ENCODE measurements around the gene PKN3. TPM values are rescaled to one million over a fixed set of nuclear protein-coding genes. Genes with fewer than 3 reads are reported as not detected.
A peak's percentile ranks its signal among the peaks of the same experiment; 100 is the strongest.

The PKN3 gene
- total and polyA plus RNA-seq, 8 donors: 11.8 to 18.0 (median 14.4) TPM

- no peak for DNase-seq
- Histone ChIP-seq H3K27me3 (no peaks in the 10 kb centered on the region), H3K36me3 (peaks cover 0 to 7% of the 10 kb centered on the region in 2 donors), H3K27ac (no peak overlapping the region), H3K9me3 (no peaks in the 10 kb centered on the region), H3K4me1 (no peaks in the 10 kb centered on the region), H3K4me3 (no peak overlapping the region)
- ATAC-seq: no peak
- TF ChIP-seq CTCF (IDR thresholded peaks at IDR 0.05): no peak
- intact Hi-C loops (cut with DNase I): no loop called here
Measured at GRCh38 chr9:128762671-128763449, 60.6 kb downstream of the PKN3 start.

- DNase-seq: peak in 1 of 4 donors; percentile 1
- intact Hi-C loops (cut with DNase I): no loop called here
- Histone ChIP-seq H3K27me3 (no peaks in the 10 kb centered on the region), H3K9me3 (no peaks in the 10 kb centered on the region), H3K36me3 (peaks cover 0 to 7% of the 10 kb centered on the region in 2 donors), H3K4me3 (no peak overlapping the region), H3K4me1 (no peaks in the 10 kb centered on the region), H3K27ac (no peak overlapping the region)
- TF ChIP-seq CTCF (IDR thresholded peaks at IDR 0.05): no peak
- ATAC-seq: no peak
Measured at GRCh38 chr9:128764361-128764760, 62.1 kb downstream of the PKN3 start.

- Histone ChIP-seq H3K27me3 (no peaks in the 10 kb centered on the region), H3K4me3 (no peak overlapping the region), H3K27ac (no peak overlapping the region), H3K4me1 (peaks cover 5 to 9% of the 10 kb centered on the region in 2 donors), H3K9me3 (no peaks in the 10 kb centered on the region), H3K36me3 (peaks cover 0 to 7% of the 10 kb centered on the region in 2 donors)
- no peak for TF ChIP-seq CTCF (IDR thresholded peaks at IDR 0.05)
- ATAC-seq: no peak
- intact Hi-C loops (cut with DNase I): no loop called here
- no peak for DNase-seq
Measured at GRCh38 chr9:128765499-128765898, 63.2 kb downstream of the PKN3 start.

- Histone ChIP-seq H3K27me3 (no peaks in the 10 kb centered on the region), H3K27ac (no peak overlapping the region), H3K36me3 (peaks cover 0 to 7% of the 10 kb centered on the region in 2 donors), H3K4me3 (no peak overlapping the region), H3K4me1 (peaks cover 9 to 24% of the 10 kb centered on the region in 2 donors), H3K9me3 (no peaks in the 10 kb centered on the region)
- no peak for ATAC-seq
- no peak for TF ChIP-seq CTCF (IDR thresholded peaks at IDR 0.05)
- DNase-seq: no peak
- intact Hi-C loops (cut with DNase I): no loop called here
Measured at GRCh38 chr9:128768606-128769005, 66.3 kb downstream of the PKN3 start.

Other genes starting within 250 kb of the PKN3 start
- 10 to 100 TPM; 21.0 to 21.1 TPM for gene ODF2, start 246.5 kb upstream of the PKN3 start, total RNA-seq
- 10 to 100 TPM; 56.7 to 70.3 (median 63.4) TPM for gene ODF2, start 246.5 kb upstream of the PKN3 start, polyA plus RNA-seq (ENCODE audit: insufficient read length in 6 of 6)
- gene GLE1, start 197.8 kb upstream of the PKN3 start, total RNA-seq: 10 to 100 TPM; 21.6 to 27.8 TPM
- gene GLE1, start 197.8 kb upstream of the PKN3 start, polyA plus RNA-seq (ENCODE audit: insufficient read length in 6 of 6): 10 to 100 TPM; 27.8 to 31.8 (median 30.0) TPM
- 100 to 1,000 TPM; 329 to 404 TPM for gene SPTAN1, start 149.9 kb upstream of the PKN3 start, total RNA-seq
- gene SPTAN1, start 149.9 kb upstream of the PKN3 start, polyA plus RNA-seq (ENCODE audit: insufficient read length in 6 of 6): 100 to 1,000 TPM; 288 to 357 (median 320) TPM
- 10 to 100 TPM; 52.7 to 55.4 TPM for gene DYNC2I2, start 45.7 kb upstream of the PKN3 start, total RNA-seq
- gene DYNC2I2, start 45.7 kb upstream of the PKN3 start, polyA plus RNA-seq (ENCODE audit: insufficient read length in 6 of 6): 10 to 100 TPM; 45.2 to 51.9 (median 48.6) TPM
- gene SET, start 13.3 kb upstream of the PKN3 start, total RNA-seq: 100 to 1,000 TPM; 249 to 294 TPM
- 100 to 1,000 TPM; 470 to 615 (median 549) TPM for gene SET, start 13.3 kb upstream of the PKN3 start, polyA plus RNA-seq (ENCODE audit: insufficient read length in 6 of 6)
- gene ZDHHC12, start 21.6 kb downstream of the PKN3 start, total RNA-seq: 10 to 100 TPM; 42.2 to 48.9 TPM
- 10 to 100 TPM; 10.8 to 13.3 (median 11.3) TPM for gene ZDHHC12, start 21.6 kb downstream of the PKN3 start, polyA plus RNA-seq (ENCODE audit: insufficient read length in 6 of 6)
- gene ZER1, start 69.4 kb downstream of the PKN3 start, total RNA-seq: 10 to 100 TPM; 29.7 to 37.3 TPM
- gene ZER1, start 69.4 kb downstream of the PKN3 start, polyA plus RNA-seq (ENCODE audit: insufficient read length in 6 of 6): 10 to 100 TPM; 26.7 to 33.4 (median 29.1) TPM
- gene TBC1D13, start 84.8 kb downstream of the PKN3 start, total RNA-seq: 10 to 100 TPM; 21.3 to 23.0 TPM
- gene TBC1D13, start 84.8 kb downstream of the PKN3 start, polyA plus RNA-seq (ENCODE audit: insufficient read length in 6 of 6): 10 to 100 TPM; 22.5 to 30.7 (median 30.0) TPM
- 10 to 100 TPM; 22.8 to 24.7 TPM for gene ENDOG, start 116.0 kb downstream of the PKN3 start, total RNA-seq
- 1 to 10 TPM; 2.4 to 7.4 (median 5.4) TPM for gene ENDOG, start 116.0 kb downstream of the PKN3 start, polyA plus RNA-seq (ENCODE audit: insufficient read length in 6 of 6)
- 10 to 100 TPM; 40.5 to 49.3 TPM for gene SPOUT1, start 127.3 kb downstream of the PKN3 start, total RNA-seq
- gene SPOUT1, start 127.3 kb downstream of the PKN3 start, polyA plus RNA-seq (ENCODE audit: insufficient read length in 6 of 6): 10 to 100 TPM; 28.0 to 43.2 (median 32.0) TPM
- gene KYAT1, start 179.4 kb downstream of the PKN3 start, total RNA-seq: 1 to 10 TPM; 6.2 to 7.4 TPM
- gene KYAT1, start 179.4 kb downstream of the PKN3 start, polyA plus RNA-seq (ENCODE audit: insufficient read length in 6 of 6): 1 to 10 TPM; 6.2 to 9.6 (median 7.3) TPM
- 10 to 100 TPM; 61.9 to 70.6 TPM for gene LRRC8A, start 179.6 kb downstream of the PKN3 start, total RNA-seq
- 10 to 100 TPM; 24.6 to 32.9 (median 28.2) TPM for gene LRRC8A, start 179.6 kb downstream of the PKN3 start, polyA plus RNA-seq (ENCODE audit: insufficient read length in 6 of 6)
- 10 to 100 TPM; 32.6 to 49.4 TPM for gene PHYHD1, start 218.5 kb downstream of the PKN3 start, total RNA-seq
- 10 to 100 TPM; 34.8 to 51.7 (median 41.0) TPM for gene PHYHD1, start 218.5 kb downstream of the PKN3 start, polyA plus RNA-seq (ENCODE audit: insufficient read length in 6 of 6)
- gene DOLK, start 245.1 kb downstream of the PKN3 start, total RNA-seq: 10 to 100 TPM; 14.9 to 19.4 TPM
- 10 to 100 TPM in 3 of 6 donors, 1 to 10 TPM in 3; 7.4 to 11.9 (median 10.6) TPM for gene DOLK, start 245.1 kb downstream of the PKN3 start, polyA plus RNA-seq (ENCODE audit: insufficient read length in 6 of 6)
- gene NUP188, start 245.2 kb downstream of the PKN3 start, total RNA-seq: 10 to 100 TPM; 42.6 to 60.9 TPM
- gene NUP188, start 245.2 kb downstream of the PKN3 start, polyA plus RNA-seq (ENCODE audit: insufficient read length in 6 of 6): 10 to 100 TPM; 53.5 to 67.6 (median 59.6) TPM

Data from left lung (tissue), 10 donors.